22Rv1 (cell line): ENCODE data around the gene UBA1.

Experiments used
- H3K27ac ChIP-seq: fragments of 450-650 bp; 2 replicates; pipeline ENCODE4 v1.5.1; 2017
- ZFX ChIP-seq: fragments of 450-650 bp; IDR thresholded peaks from 2 replicates; pipeline ENCODE4 v1.6.1; 2017; ENCODE audit warnings: antibody characterized with exemption, borderline replicate concordance
- TF ChIP-seq, protein P1 (sequence below): fragments of 450-650 bp; IDR thresholded peaks from 2 replicates; pipeline ENCODE4 v1.5.1; 2017; ENCODE audit warnings: mild to moderate bottlenecking

UBA1 gene

DNA sequence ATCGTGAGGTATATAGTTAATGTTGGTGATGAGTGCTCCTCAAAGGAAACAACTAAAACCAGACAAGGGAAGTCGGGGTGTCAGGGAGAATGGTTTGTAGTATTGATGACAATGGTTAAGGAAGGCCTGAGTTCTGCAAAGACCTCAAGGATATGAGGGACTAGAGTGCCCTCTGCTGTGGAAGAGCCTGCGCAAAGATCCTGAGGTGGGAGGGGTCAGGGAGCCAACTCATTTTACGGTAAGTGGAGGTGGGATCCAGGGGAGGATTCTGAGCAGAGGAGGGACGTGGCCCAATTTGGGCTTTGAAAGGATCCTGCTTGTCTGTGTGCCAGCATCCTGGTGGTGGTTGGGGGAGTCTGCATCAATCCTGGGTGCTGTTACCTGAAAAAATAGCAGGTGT lies 11.3 kb downstream of the UBA1 start:
- H3K27ac ChIP-seq = no peak overlapping the region
- no peak for TF ChIP-seq ZFX
- TF ChIP-seq, protein P1, sequence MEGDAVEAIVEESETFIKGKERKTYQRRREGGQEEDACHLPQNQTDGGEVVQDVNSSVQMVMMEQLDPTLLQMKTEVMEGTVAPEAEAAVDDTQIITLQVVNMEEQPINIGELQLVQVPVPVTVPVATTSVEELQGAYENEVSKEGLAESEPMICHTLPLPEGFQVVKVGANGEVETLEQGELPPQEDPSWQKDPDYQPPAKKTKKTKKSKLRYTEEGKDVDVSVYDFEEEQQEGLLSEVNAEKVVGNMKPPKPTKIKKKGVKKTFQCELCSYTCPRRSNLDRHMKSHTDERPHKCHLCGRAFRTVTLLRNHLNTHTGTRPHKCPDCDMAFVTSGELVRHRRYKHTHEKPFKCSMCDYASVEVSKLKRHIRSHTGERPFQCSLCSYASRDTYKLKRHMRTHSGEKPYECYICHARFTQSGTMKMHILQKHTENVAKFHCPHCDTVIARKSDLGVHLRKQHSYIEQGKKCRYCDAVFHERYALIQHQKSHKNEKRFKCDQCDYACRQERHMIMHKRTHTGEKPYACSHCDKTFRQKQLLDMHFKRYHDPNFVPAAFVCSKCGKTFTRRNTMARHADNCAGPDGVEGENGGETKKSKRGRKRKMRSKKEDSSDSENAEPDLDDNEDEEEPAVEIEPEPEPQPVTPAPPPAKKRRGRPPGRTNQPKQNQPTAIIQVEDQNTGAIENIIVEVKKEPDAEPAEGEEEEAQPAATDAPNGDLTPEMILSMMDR = no peak

DNA sequence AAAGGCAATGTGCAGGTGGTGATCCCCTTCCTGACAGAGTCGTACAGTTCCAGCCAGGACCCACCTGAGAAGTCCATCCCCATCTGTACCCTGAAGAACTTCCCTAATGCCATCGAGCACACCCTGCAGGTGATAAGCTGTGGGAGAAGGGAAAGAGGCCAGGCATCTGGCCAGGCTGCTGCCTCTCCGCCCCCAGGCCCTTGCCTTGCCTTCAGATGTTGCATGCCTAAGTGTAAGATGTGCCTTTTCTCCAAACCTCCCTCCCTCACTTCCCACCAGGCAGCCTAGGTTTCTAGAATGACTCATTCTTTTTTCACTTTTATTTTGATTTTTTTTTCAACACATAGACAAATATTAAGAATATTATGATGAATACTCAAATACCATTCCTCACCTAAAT lies 12.7 kb downstream of the UBA1 start:
- no peak overlapping the region for H3K27ac ChIP-seq
- TF ChIP-seq, protein P1 = no peak

DNA sequence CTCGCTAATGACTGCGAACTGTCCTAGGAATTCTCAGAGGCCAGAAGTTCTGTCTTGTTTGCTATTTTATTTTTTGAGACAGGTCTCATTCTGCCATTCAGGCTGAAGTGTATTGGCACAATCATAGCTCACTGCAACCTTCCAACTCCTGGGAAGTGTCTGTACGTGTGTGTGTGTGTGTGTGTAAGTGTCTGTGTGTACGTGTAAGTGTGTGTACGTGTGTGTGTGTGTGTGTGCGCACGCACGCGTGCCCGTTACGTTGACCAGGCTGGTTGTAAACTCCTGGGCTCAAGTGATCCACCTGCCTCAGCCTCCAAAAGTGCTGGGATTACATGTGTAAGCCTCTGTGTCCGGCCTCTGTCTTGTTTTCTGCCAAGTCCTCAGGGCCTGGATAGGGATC lies 14.5 kb downstream of the UBA1 start:
- TF ChIP-seq ZFX = no peak
- TF ChIP-seq, protein P1 = no peak
- H3K27ac ChIP-seq = no peak overlapping the region

DNA sequence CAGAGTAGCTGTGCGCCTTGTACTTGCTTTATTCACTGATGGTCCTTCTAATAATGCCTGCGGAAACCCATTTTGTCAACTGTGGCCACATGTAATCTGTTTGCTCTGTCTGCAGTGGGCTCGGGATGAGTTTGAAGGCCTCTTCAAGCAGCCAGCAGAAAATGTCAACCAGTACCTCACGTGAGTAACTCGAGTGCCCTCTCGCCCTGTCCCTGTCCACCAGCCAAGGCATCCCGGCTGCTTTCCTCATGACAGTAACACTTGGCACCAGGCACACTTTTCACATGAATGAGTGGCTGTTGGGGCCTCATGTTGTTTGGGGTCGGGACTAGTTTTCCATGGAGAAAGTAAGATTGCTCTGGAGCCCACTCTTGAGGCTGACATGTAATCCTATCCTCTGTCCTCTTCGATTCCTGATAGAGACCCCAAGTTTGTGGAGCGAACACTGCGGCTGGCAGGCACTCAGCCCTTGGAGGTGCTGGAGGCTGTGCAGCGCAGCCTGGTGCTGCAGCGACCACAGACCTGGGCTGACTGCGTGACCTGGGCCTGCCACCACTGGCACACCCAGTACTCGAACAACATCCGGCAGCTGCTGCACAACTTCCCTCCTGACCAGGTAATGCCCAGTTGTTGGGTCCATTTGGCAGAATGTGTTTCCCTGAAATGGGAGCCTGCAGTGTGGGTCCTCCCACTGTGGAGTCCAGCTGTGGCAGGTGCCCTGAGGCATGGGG lies 16.0 kb downstream of the UBA1 start:
- TF ChIP-seq ZFX = no peak
- TF ChIP-seq, protein P1 = no peak

DNA sequence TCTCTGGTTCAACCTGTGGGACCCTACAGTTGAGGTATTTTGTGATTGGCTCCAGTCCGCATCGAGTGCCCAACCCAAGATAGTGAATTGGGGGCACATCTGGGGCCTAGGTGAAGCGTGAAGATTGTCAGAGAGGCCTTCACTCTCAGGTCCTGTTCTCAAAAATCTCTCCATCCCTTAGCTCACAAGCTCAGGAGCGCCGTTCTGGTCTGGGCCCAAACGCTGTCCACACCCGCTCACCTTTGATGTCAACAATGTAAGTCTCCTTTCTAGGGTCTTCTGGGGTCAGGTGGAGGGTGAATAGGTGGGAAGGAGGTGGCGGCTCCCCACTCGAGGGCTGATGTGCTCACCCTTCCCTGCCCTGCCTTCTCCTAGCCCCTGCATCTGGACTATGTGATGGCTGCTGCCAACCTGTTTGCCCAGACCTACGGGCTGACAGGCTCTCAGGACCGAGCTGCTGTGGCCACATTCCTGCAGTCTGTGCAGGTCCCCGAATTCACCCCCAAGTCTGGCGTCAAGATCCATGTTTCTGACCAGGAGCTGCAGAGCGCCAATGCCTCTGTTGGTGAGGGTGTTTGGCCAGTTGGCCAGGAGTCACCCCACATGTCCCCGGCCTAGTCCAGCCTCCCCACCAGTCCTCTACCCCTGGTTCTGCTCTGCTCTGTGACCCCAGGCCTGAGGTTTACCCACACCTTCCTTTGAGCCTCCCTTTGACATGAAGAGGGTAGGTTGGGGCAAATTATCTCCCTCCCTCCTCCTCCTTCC lies 17.2 kb downstream of the UBA1 start:
- TF ChIP-seq, protein P1 = no peak
- TF ChIP-seq ZFX = no peak
- no peak overlapping the region for H3K27ac ChIP-seq

More for the DNA sequence above, 16.0 kb downstream of the UBA1 start:
- no peak overlapping the region for H3K27ac ChIP-seq

DNA sequence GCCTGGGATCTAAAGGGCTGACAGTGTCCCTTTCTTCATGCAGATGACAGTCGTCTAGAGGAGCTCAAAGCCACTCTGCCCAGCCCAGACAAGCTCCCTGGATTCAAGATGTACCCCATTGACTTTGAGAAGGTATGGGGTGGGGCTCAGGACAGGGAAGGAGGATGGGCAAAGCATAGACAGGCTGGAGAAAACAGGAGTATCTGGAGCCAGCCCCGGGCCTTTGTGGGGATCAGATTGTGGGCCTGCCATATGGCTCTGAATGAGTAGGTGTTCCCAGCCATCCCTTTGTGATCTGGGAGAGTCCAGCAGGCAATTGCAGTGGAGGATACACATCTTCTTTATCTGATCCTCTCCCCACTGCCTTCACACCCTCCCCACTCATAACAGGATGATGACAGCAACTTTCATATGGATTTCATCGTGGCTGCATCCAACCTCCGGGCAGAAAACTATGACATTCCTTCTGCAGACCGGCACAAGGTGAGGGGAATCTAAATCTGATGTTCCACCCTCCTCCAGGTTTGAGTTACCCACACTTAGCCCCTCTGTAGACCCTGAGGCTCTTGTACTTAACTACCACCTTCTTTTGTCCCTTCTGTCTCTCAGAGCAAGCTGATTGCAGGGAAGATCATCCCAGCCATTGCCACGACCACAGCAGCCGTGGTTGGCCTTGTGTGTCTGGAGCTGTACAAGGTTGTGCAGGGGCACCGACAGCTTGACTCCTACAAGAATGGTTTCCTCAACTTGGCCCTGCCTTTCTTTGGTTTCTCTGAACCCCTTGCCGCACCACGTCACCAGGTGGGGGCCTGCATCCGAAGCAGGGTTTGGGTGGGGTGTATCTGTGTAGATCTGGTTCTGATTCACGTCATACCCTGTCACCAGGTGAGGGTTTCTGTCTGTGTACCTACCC lies 19.0 kb downstream of the UBA1 start:
- TF ChIP-seq, protein P1 = no peak
- TF ChIP-seq ZFX = no peak
- H3K27ac ChIP-seq = no peak overlapping the region
